Measurements from ENCODE around the gene MAGEL2.
"Not testable (repeated sequence)": the region's sequence is repeated elsewhere in the genome, so short reads cannot be mapped to it uniquely, and the experiment has no call there.

MAGEL2 gene

DNA sequence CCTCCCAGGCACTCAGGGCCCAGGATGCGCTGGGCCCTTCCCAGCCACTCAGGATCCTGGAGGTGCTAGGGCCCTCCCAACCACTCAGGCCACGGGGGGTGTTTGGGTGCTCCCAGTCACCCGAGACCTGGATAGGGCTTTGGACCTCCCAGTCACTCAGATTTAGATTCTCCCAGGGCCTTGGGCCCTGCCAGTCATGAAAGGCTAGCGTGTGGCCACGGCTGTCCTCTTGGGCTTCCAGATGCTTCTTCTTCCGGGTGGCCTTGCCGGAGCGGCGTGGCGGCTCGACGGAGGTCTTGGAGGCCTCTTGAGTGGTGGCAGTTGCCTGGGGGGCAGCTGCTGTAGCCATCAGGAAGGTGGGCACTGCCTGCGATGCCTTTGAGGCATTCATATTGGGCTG, 2.8 kb downstream of the MAGEL2 start:
- no peak for DNase-seq
- ATAC-seq: no peak
- Mint-ChIP-seq H3K4me1 (no peaks in the 10 kb centered on the region), H3K27me3 (peaks cover 6% of the 10 kb centered on the region), H3K9me3 (no peaks in the 10 kb centered on the region), H3K27ac (no peak overlapping the region), H3K36me3 (ENCODE audit: low read depth) (no peaks in the 10 kb centered on the region), H3K4me3 (no peak overlapping the region)

DNA sequence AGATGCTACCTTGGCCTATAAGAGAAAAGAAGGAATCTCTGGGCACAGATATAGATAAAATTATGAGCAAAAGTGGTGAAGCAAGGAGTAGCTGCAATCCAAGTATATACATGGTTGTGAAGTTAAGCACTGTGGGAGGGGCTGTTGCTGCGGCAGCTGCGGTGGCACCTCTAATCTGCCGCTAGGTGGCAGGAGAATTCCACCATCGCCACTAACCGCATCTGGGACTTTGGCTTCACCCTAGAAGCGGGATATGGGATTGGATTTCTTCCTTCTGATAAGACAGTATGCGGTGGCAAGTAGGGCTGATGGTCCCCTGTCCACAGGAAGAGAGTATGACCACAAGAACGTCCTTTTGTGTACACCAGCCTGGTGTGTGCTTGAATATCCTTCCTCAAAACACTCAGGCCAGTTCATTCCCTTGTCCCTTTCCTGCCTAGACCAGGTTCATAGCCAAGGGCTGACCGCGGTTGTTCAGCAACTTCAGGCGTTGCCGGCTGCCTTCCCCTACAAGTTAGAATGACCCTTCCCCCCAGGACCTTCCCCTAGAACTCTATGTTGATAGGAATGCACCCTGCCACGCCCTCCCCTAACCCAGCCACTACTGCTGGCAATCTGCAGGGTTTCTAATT, 5.1 kb downstream of the MAGEL2 start:
- H3K27me3 Mint-ChIP-seq: no peaks in the 10 kb centered on the region
- peak; percentile 49 for DNase-seq
- ATAC-seq: no peak
- H3K27ac Mint-ChIP-seq: no peak overlapping the region
- no peaks in the 10 kb centered on the region for H3K36me3 Mint-ChIP-seq (ENCODE audit: low read depth)
- H3K4me3 Mint-ChIP-seq: no peak overlapping the region
- H3K9me3 Mint-ChIP-seq: no peaks in the 10 kb centered on the region
- no peaks in the 10 kb centered on the region for H3K4me1 Mint-ChIP-seq

DNA sequence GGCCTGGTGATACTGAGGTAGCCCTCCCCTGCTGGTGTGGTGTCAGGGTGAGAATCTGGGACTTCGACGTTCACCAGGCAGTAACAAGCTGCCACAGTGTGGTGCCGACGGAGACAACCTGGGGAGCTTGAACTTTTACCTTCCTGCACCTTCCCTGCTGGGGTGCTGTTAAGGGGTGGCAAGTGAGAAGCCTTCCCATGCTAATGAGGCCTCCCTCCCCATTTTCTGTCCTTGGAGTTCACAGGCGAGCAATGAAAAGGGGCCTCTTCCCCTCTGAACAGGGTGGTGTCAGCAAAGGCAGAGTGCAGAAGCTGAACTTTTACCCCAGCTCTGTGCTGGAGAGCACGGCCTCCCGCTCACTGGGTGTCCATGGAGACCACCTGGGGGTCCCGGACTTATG, 13.5 kb downstream of the MAGEL2 start:
- ATAC-seq (no peak), DNase-seq (no peak)
- Mint-ChIP-seq H3K27me3 (peaks cover under 1% of the 10 kb centered on the region), H3K27ac (no peak overlapping the region), H3K4me1 (no peaks in the 10 kb centered on the region), H3K9me3 (no peaks in the 10 kb centered on the region), H3K4me3 (no peak overlapping the region), H3K36me3 (ENCODE audit: low read depth) (no peaks in the 10 kb centered on the region)

DNA sequence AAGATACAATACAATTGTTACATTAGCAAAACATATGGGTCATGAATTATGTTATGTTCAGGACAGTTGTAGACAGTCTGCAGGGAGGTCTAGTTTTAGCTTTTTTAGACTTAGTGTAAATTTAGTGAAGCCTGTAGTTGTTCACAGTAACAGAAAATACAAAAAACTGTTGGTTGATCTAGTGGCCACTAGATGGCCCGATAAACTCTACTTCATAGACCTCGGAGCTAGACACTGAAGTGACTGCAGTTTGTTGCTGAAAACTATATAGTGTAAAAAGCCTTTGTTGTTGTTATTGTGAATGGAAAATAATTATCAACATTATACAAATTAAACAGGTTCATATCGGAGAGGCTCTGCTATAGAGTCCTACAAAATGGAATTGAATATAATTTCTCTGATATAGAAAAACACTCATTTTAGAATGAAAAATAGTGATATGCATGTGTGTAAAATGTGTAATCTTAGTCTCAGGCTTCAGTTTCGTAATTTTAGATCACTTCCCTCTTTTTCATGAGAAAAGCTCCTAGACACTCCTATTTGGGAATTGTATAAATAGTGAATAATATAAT, 18.3 kb downstream of the MAGEL2 start:
- no peaks in the 10 kb centered on the region for H3K9me3 Mint-ChIP-seq
- peaks cover 7% of the 10 kb centered on the region for H3K27me3 Mint-ChIP-seq
- H3K4me1 Mint-ChIP-seq: no peaks in the 10 kb centered on the region
- no peaks in the 10 kb centered on the region for H3K36me3 Mint-ChIP-seq (ENCODE audit: low read depth)
- ATAC-seq (no peak), DNase-seq (no peak)
- H3K4me3 Mint-ChIP-seq: no peak overlapping the region
- H3K27ac Mint-ChIP-seq: no peak overlapping the region

DNA sequence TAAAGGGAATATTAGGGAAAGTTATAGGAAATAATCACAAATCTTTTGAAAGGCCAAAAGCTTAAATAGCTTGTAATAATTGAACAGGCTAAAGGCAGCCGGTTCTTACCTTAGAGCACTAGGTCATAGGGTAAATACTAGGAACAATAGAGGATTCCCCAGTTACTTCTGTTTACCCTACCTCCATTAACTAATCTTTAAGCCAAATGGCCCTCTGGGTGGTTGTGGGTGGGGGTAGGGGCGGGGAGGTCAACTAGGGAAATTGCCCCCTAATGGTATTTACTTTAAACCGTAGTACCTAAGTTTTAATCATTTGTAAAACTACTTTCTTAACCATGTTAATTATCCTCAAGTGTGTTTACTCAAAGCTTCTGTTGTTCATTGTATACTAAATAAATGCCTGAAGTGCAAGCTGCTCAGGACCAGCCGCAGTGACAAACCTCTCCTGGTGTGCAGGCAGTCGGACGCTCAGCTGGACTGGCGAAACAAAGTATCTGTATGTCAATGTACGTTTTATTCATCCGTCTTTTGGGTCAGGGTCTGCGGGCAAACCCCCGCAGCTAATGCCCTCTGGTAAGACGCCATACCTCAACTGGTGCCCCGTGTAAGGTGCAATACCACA, 18.9 kb downstream of the MAGEL2 start:
- Mint-ChIP-seq H3K4me1 (no peaks in the 10 kb centered on the region), H3K4me3 (no peak overlapping the region), H3K36me3 (ENCODE audit: low read depth) (no peaks in the 10 kb centered on the region), H3K27ac (no peak overlapping the region), H3K9me3 (no peaks in the 10 kb centered on the region), H3K27me3 (peaks cover 7% of the 10 kb centered on the region)
- ATAC-seq (no peak), DNase-seq (no peak)

DNA sequence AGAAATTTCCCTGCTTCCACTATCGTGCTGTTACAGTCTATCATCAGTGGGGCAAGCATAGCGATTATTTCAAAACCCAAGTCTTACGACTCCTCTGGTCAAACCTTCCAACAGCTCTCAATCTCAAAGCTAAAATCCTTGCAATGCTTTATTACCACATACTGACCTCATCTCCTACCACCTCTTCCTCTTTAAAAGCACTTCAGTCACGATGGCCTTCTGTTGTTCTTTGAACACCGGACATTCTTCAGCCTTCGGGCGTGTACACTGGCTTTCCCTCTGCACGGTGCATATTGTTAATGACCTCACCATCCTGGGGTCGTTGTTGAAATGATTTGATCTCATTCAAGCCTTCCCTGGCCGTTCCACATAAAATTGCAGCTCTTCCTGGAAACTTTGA, 31.1 kb downstream of the MAGEL2 start:
- Mint-ChIP-seq H3K36me3 (ENCODE audit: low read depth) (no peaks in the 10 kb centered on the region), H3K9me3 (peaks cover 14% of the 10 kb centered on the region), H3K4me1 (no peaks in the 10 kb centered on the region), H3K4me3 (no peak overlapping the region), H3K27ac (no peak overlapping the region), H3K27me3 (no peaks in the 10 kb centered on the region)
- ATAC-seq (no peak), DNase-seq (no peak)

DNA sequence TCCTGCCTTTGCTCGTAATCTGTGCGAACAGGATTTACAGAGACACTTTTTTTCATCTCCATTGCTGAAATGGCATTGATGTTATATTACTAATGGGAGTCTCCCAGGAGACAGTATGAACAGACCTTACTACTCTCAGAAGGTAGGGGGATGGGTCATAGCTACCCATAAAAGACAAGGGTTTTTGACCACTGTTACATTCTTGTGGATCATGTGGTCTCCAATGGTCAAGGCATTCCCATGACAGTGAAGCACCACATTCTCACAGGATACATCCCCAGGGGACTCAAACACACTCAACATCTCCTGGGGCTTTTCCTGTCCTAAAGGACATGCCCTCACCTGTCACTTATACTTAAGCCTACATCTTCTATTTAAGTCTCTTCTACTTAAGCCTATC, 41.4 kb downstream of the MAGEL2 start:
- DNase-seq (no peak), ATAC-seq (no peak)
- H3K4me3 Mint-ChIP-seq: no peak overlapping the region
- H3K9me3 Mint-ChIP-seq: peaks cover 5% of the 10 kb centered on the region
- no peaks in the 10 kb centered on the region for H3K4me1 Mint-ChIP-seq
- H3K27ac Mint-ChIP-seq: no peak overlapping the region
- H3K36me3 Mint-ChIP-seq (ENCODE audit: low read depth): no peaks in the 10 kb centered on the region
- no peaks in the 10 kb centered on the region for H3K27me3 Mint-ChIP-seq

DNA sequence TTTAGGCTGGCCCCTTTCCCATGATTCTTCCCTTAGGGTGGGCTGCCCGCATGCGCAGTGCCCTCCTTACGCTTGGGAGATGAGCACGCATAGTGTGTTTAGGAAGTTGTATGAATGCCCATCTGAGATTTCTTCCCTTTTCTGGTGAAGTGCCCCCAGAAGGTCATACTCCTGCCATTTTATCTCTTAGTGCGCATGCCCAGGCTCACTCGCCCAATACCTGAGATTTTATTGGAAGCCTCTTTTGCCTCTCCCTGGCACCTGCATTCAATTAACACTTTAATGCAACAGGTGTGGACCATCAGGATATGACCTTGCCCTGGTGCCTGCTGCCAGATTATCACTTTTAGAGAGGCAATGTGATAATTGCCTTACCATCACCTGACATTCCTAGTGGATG, 45.5 kb downstream of the MAGEL2 start:
- DNase-seq (no peak), ATAC-seq (no peak)
- no peaks in the 10 kb centered on the region for H3K4me1 Mint-ChIP-seq
- no peaks in the 10 kb centered on the region for H3K36me3 Mint-ChIP-seq (ENCODE audit: low read depth)
- no peaks in the 10 kb centered on the region for H3K27me3 Mint-ChIP-seq
- no peak overlapping the region for H3K4me3 Mint-ChIP-seq
- no peak overlapping the region for H3K27ac Mint-ChIP-seq
- peaks cover 5% of the 10 kb centered on the region for H3K9me3 Mint-ChIP-seq

DNA sequence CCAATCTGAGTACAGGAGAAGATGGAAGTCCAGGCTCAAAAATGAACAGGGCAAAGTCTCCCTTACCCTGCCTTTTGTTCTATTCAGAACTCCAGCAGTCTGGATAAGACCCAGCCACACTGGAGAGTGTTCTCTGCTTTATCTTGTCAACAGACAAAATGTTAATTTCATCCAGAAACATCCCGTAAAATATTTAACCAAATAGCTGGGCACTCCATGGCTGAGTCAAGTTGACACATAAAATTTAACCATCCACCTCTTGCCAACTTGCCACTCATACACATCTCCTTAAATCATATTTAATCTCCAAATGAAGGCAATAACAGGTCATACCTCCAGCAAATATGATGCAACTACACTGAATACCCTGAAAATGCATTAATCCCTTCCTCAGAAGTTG, 48.6 kb downstream of the MAGEL2 start:
- Mint-ChIP-seq H3K9me3 (peaks cover 5% of the 10 kb centered on the region), H3K27me3 (no peaks in the 10 kb centered on the region), H3K27ac (no peak overlapping the region), H3K36me3 (ENCODE audit: low read depth) (no peaks in the 10 kb centered on the region), H3K4me3 (no peak overlapping the region), H3K4me1 (no peaks in the 10 kb centered on the region)
- ATAC-seq (no peak), DNase-seq (no peak)

DNA sequence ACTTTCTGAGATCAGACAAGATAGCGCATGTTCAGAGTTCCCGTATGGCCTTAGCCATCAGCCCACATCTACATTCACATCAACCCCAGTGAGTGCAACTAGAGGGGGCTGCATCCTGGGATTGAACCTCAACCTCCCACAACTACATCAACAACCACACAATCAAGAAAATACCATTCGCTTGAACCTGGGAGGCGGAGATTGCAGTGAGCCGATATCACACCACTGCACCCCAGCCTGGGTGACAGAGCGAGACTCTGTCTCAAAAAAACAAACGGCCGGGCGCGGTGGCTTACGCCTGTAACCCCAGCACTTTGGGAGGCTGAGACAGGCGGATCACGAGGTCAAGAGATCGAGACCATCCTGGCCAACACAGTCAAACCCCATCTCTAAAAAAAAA, 50.4 kb downstream of the MAGEL2 start:
- H3K27ac Mint-ChIP-seq; H3K4me1 Mint-ChIP-seq; ATAC-seq; DNase-seq; H3K36me3 Mint-ChIP-seq (ENCODE audit: low read depth); H3K4me3 Mint-ChIP-seq; H3K27me3 Mint-ChIP-seq; H3K9me3 Mint-ChIP-seq: not testable (repeated sequence)

DNA sequence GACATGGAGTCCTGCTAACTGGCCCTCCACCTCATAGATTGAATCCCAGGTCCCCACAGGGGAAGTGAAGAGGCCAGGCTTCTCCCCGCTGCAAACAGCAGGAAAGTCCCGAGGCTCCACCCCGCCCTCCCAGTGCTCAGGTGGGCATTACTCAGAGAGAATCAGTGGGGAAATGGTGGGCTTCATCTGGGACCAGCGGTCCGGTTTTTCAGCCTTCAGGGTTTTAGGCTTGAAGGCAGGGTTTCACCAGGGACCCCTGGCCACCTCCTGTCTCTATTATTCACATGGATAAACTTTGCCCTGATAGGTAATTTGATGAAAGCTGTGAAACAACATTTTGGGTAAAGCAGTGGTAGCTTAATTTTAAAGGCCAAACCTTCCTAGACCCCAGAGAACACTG, 50.9 kb downstream of the MAGEL2 start:
- Mint-ChIP-seq H3K4me3 (no peak overlapping the region), H3K4me1 (no peaks in the 10 kb centered on the region), H3K27me3 (no peaks in the 10 kb centered on the region), H3K36me3 (ENCODE audit: low read depth) (no peaks in the 10 kb centered on the region), H3K9me3 (no peaks in the 10 kb centered on the region), H3K27ac (no peak overlapping the region)
- ATAC-seq: no peak
- DNase-seq: no peak

DNA sequence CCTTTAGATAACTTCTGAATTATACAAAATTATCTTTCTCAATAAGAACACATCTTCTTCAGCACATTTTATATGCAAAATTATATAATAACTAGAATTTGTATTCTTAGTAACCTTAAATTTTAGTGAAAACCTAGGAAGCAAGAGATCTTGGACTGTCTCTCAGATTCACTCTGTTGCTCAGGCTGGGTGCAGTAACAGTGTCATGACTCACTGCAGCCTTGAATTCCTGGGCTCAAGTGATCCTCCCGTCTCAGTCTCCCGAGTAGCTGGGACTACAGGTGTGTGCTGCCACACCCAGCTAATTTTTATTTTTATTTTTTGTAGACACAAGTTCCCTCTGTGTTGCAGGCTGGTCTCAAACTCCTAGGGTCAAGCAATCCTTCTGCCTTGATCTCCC, 52.3 kb downstream of the MAGEL2 start:
- H3K27ac Mint-ChIP-seq: no peak overlapping the region
- H3K27me3 Mint-ChIP-seq: no peaks in the 10 kb centered on the region
- H3K4me3 Mint-ChIP-seq: no peak overlapping the region
- H3K36me3 Mint-ChIP-seq (ENCODE audit: low read depth): no peaks in the 10 kb centered on the region
- no peaks in the 10 kb centered on the region for H3K9me3 Mint-ChIP-seq
- ATAC-seq (no peak), DNase-seq (no peak)
- no peaks in the 10 kb centered on the region for H3K4me1 Mint-ChIP-seq

DNA sequence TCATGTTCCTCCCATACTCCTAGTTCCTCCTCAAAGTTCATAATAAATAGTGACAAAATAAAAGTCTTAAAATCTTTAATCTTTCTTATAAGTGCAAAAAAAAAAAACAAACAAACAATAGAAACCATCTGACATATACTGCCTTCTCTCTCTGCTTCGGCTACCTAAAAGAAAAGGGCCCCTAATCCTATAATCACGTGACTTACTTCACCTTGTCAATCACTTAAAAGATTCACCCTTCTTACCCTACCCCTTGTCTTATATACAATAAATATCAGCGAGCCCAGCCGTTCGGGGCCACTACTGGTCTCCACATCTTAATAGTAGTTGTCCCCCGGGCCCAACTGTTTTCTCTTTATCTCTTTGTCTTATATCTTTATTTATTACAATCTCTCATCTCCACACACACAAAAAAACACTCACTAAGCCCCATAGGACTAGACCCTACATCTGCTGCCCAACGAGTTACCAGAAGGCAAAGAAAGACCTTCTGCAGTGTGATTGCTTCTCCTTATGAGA, 53.4 kb downstream of the MAGEL2 start:
- H3K4me1 Mint-ChIP-seq: no peaks in the 10 kb centered on the region
- ATAC-seq (no peak), DNase-seq (no peak)
- H3K9me3 Mint-ChIP-seq: no peaks in the 10 kb centered on the region
- H3K27me3 Mint-ChIP-seq: no peaks in the 10 kb centered on the region
- H3K36me3 Mint-ChIP-seq (ENCODE audit: low read depth): no peaks in the 10 kb centered on the region
- no peak overlapping the region for H3K27ac Mint-ChIP-seq
- no peak overlapping the region for H3K4me3 Mint-ChIP-seq
